ENCODE results near the gene PCBP4.

DNA sequence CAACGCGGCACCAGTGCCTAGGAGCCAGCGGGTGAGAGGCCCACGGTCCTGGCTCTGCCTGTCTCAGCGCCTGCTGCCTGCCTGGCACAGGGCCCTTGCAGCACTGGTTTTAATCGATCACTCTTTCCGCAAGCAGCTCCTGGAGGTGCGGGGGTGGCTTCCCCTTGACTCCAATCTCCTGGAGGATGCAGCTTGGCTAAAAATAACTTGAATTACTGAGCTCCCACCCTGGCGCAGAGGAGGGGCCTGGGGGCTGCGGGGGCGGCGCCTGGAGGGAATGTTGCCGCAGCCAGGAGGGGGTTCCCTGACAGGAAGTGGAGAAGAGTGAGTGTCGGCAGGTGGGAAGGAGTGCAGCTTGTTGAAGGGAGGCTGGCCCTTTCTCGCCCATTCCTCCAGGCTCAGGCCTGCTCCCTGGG lies 38.3 kb upstream of the PCBP4 start:
- TF ChIP-seq, protein P1, sequence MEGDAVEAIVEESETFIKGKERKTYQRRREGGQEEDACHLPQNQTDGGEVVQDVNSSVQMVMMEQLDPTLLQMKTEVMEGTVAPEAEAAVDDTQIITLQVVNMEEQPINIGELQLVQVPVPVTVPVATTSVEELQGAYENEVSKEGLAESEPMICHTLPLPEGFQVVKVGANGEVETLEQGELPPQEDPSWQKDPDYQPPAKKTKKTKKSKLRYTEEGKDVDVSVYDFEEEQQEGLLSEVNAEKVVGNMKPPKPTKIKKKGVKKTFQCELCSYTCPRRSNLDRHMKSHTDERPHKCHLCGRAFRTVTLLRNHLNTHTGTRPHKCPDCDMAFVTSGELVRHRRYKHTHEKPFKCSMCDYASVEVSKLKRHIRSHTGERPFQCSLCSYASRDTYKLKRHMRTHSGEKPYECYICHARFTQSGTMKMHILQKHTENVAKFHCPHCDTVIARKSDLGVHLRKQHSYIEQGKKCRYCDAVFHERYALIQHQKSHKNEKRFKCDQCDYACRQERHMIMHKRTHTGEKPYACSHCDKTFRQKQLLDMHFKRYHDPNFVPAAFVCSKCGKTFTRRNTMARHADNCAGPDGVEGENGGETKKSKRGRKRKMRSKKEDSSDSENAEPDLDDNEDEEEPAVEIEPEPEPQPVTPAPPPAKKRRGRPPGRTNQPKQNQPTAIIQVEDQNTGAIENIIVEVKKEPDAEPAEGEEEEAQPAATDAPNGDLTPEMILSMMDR (conservative IDR thresholded peaks at IDR 0.05; ENCODE audit: low read length): no peak
- no peak for TF ChIP-seq EZH2phosphoT487 (IDR thresholded peaks at IDR 0.05; ENCODE audit: borderline replicate concordance)

All from Loucy (cell line).